ENCODE data around the gene LDAH.
"Not testable (repeated sequence)": the region's sequence is repeated elsewhere in the genome, so short reads cannot be mapped to it uniquely, and the experiment has no call there.

Gene LDAH

GRCh38 chr2:20822535-20823490, at the start of gene LDAH:
Gene LDAH (minus strand): TSS chr2:20823101. CDS start chr2:20801463, 21,638 bp downstream.
- DNase-seq: peak; percentile 92

GRCh38 chr2:20868377-20868776, 45.5 kb upstream of the LDAH start:
- DNase-seq: peak; percentile 85

DNA sequence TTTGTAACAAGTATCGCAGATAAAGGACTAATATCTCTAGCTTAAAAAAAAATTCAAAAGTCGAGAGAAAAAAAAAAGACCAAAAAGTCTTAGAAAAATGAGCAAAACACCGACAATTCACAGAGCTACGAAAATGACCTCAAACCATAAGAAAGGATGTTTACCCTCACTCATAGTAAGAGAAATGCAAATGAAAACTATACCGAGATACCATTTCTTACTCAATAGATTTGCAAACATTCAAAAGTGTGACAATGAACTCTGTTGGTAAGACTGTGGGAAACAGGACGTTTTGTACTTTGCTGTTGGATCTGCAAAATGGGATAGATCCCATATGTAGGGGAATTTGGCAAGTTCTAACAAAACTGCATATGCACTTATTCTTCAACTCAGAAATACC, 39.9 kb upstream of the LDAH start:
- DNase-seq: no peak

DNA sequence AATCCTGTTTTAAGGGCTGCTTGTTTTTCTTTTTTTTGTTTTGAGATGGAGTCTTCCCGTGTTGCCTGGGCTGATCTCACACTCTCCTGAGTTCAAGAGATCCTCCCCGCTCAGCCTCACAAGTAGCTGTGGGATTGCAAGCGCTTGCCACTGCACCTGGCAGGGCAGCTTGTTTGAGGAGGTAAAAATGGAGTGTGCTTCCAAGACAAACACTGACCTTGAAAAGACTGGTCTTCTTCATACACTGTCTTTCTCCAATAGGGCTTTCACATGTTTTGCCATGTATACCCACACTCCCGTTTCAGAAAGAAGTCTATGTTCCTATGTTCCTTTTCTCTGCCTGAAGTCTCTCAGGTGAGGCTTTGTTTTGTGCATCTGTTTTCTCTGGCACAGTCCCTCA, 32.6 kb upstream of the LDAH start:
- DNase-seq: no peak

DNA sequence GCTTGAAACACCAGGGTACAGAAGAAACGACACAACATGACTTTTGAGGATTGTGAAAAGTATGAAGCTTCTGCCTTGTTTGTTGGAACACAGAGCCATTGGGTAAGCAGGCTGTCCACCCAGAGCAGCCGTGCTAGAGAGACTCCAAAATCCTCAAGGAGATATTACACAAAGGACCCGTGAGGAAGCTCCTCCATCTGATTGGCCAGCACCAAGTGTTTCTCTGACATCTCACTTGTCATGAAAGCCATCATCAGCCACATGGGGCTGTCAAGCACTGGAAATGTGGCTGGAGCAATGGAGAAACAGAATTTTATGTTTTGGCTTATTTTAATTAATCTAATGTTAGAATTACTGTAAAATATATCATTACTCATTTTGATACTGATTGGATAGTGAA, 29.8 kb upstream of the LDAH start:
- DNase-seq: no peak

GRCh38 chr2:20852139-20852538, 29.2 kb upstream of the LDAH start:
- no peak for DNase-seq

GRCh38 chr2:20844246-20844645, 21.3 kb upstream of the LDAH start:
- DNase-seq: no peak

- DNase-seq: no peak
Observed at GRCh38 chr2:20839052-20839451, 16.2 kb upstream of the LDAH start.

DNA sequence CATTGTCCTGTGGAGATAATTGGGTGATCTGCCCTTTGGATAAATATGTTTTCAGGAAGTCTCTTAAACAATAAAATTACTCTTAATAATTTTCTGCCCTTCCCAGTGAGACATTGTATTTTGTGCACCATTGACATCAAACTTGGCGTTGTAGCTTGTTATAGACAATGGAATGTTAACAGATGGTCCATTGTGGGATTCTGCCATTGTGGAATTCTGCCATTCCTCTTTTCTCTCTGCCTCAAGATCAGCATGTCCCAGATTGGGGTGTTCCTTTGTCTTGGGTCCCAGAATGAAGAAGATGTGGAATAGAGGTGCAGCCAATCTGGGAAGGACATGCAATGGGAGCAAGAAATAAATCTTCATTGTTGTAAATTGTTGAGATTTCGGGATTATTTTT, 15.1 kb upstream of the LDAH start:
- no peak for DNase-seq

GRCh38 chr2:20836521-20836920, 13.6 kb upstream of the LDAH start:
- DNase-seq: no peak

GRCh38 chr2:20834331-20834730, 11.4 kb upstream of the LDAH start:
- DNase-seq: no peak

DNA sequence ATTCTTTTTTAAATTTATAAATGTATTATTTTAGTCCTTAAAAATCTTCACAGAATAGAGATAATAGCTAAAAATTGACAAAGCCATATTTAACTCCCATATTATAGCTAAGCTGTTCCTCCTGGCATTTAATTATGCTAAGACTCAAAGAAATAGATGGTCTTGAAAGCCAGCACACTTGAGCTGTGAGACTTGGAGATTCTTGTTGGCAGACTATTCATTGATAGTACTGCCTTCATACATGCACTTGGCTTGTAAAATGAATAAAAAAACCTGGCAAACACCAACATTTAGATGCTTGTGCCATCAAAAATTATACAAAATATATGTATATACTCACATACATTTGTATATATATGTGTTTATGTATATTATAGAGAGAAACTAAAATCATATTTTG, 9.7 kb upstream of the LDAH start:
- DNase-seq: no peak

DNA sequence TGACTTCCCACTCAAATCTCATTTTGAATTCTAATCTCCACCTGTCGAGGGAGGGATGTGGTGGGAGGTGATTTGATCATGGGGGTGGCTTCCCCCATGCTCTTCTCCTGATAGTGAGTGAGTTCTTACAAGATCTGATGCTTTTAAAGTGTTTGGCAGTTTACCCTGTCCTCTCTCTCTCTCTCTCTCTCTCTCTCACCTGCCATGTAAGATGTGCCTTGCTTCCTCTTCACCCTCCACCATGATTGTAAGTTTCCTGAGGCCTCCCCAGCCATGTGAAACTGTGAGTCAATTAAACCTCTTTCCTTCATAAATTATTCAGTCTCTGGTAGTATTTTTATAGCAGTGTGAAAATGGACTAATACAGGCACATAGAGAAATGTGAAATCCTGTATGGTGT, 7.0 kb upstream of the LDAH start:
- no peak for DNase-seq

DNA sequence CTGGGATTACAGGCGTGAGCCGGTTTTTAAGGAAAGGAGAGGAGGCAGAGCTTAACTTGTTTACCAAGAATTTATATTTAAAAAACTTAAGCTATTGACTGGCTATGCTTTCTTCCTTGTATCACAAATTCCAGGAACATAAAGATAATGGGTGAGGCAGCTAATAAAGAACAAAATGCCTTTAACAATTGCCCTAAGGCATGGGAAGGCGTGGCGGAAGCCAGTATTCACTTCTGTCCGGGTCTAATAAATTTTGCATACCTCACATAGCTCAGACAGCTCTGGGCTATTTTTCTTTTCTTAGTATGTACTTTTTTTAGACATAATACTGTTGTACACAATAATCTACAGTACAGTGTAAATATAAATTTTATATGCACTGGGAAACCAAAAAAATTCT, 1.0 kb upstream of the LDAH start:
- no peak for DNase-seq

GRCh38 chr2:20818820-20819219, 4.1 kb downstream of the LDAH start:
- peak; percentile 78 for DNase-seq

DNA sequence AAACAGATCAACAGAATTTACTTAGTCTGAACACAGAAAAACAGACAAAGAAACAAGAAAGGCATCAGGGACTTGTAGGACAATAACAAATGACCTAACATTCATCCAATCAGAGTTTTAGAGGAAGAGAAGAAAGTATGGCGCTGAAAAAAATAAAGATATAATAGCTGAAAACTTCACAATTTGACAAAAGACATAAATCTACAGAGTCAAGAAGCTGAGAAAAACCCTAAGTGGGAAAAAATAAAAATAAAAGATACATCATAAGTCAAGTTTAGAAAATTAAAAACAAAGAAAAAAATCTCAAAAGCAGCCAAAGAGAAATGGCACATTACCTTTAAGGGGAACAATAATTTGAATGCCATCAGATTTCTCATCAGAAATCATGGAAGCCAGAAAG, 7.7 kb downstream of the LDAH start:
- DNase-seq: no peak

DNA sequence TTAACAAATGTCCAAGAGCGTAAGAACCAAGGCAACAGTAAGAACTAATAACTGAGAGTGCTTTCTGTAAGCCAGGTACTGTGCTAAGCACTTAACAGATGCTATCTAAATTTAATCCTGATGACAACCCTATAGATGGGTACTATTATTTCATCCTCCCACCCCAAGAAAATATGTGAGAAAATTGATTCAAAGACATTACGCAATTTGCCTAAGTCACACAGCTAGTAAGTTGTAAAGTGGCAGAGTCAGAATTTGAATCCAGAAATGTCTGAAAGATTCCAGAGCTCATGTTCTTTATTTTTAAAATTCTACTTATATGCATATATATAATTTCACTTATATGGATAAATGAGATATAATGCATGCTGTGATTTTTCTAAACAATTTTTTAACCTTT, 10.1 kb downstream of the LDAH start:
- no peak for DNase-seq

DNA sequence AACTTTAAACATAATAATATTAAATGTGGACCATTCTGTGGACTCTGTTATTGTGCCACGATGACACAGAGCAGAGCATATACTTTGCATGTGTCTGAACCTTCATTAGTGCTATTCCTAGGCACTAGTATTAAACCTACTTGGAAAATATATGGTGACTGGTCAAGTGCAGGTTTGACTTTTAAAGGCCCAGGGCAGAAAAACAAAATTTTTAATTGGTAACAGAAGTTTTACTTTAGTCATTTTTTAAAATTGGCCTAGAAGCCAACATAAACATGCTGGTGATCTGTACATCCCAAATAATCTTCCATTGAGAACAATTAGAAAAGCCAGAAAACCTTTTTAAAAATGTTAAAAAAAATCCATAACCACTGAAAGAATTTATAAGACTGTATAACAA, 16.6 kb downstream of the LDAH start:
- DNase-seq: no peak

- no peak for DNase-seq
Observed at GRCh38 chr2:20803974-20804373, 18.9 kb downstream of the LDAH start.

- no peak for DNase-seq
Observed at GRCh38 chr2:20803226-20803682, 19.6 kb downstream of the LDAH start.

DNA sequence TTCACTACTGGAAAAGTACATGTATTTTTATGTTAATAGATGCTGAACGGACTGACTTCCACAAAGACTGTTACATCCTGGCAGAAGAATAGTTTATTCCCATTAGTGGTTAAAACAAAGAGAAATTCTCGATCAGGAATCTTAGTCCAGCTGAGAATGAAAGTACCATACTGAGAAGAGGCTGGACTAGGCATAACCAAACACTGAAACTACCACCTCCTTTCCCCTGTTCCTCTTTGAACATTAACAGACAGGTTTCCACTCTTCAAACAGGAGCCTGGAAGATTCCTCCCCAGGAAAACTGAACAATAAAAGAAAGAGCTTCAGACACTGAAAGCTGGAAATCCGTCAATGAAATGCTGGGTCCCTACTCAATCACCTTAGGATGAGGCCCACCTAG, 25.8 kb downstream of the LDAH start:
- no peak for DNase-seq

DNA sequence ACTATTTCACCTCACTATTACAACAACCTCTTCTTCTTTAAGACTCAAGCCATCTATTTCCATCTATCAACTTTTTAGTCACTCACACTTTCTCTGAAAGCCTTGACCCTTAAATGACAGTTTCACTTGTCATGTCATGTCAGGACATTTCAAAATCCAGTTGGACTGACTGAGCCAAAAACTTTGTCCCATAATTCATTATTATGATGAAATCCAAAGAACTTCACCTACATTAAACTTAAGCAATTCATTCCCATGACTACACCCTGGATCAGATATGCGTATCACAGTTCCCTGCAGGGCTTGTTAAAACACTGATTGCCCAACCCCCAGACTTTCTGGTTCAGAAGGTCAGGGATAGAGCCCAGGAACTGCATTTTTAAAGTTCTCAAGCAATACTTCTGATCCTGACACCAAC, 26.5 kb downstream of the LDAH start:
- no peak for DNase-seq

DNA sequence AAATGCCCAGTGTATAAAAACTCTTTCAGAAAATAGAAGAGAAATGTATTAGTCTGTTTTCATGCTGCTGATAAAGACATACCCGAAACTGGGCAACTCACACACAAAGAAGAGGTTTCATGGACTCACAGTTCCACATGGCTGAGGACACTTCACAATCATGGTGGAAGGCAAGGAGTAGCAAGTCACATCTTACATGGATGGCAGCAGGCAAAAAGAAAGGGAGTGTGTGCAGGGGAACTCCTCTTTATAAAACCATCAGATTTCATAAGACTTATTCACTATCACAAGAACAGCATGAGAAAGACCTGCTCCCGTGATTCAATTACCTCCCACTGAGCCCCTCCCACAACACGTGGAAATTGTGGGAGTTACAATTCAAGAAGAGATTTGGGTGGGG, 29.0 kb downstream of the LDAH start:
- DNase-seq: not testable (repeated sequence)

DNA sequence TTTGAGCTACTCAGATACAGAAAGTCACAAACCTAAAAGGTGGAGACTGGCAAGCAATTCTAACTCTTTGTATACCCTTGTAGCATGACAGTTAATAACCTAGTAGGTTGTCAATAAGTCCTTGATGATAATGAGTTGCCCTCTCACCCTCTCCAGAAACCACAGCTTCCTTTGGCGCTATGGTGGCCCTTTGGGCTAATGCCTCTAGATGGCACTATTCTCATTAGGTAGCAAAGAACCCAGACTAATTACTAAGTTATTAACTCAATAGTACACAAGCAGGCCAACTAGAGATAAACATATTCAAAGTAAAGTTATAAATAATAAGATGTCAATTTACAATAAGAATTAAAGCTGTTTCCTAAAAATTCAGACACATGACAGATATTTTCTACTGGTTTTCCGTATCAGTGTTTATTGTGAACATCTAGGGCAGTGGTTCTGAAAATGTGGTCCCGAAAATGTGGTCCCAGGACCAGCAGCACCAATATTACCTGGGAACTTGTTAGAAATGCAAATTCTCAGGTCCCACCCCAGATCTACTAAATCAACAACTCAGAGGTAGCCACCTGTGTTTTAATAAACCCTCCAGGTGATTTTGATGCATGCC, 41.1 kb downstream of the LDAH start:
- DNase-seq: peak; percentile 39
